SK-N-SH (cell line): ENCODE measurements around the gene TTC7B. TPM values are rescaled to one million over a fixed set of nuclear protein-coding genes. Genes with fewer than 3 reads are reported as not detected.

Source experiments
- CTCF ChIA-PET: fragments of 300-600, 350-600 bp; formaldehyde crosslinking; extraction: SDS; loops from one replicate; lab custom pipeline; 2021; lab: Yijun Ruan, JAX
- POLR2A ChIA-PET: fragments of 350-600 bp; sonication (Branson Sonifier 250); formaldehyde crosslinking; extraction: SDS; loops from one replicate; lab custom pipeline; 2020; ENCODE audit warnings: antibody characterized with exemption, inconsistent platforms; lab: Yijun Ruan, JAX
- DNase-seq: peaks from one replicate; pipeline ENCODE4 v3.0.0; 2012
- H2AFZ ChIP-seq: fragments of 200-600 bp; sonication (generic); 2 replicates; pipeline ENCODE4 v1.8.1; 2016; ENCODE audit warnings: antibody characterized with exemption, mild to moderate bottlenecking, low read depth
- H3F3A ChIP-seq: fragments of 200-600 bp; sonication (generic); replicated peaks from 2 replicates; pipeline ENCODE3; 2016; ENCODE audit warnings: antibody characterized with exemption, mild to moderate bottlenecking; ENCODE audit not compliant: insufficient read depth
- H3K27ac ChIP-seq, 2 experiments: fragments of 200-500 bp in 1 of 2; fragments of 200-600 bp in 1 of 2; sonication (Bioruptor generic) in 1 of 2; sonication (generic), shearing (Covaris generic) in 1 of 2; 2 replicates each; pipeline versions ENCODE4 v1.5.1 to v1.6.1; 2014 to 2016; ENCODE audit warnings: low read depth in 2 of 2, inconsistent platforms in 1 of 2, low read length in 1 of 2, mild to moderate bottlenecking in 1 of 2, mixed read lengths in 1 of 2
- H3K27me3 ChIP-seq: fragments of 200-600 bp; sonication (generic), shearing (Covaris generic); 2 replicates; pipeline ENCODE4 v1.6.1; 2016; ENCODE audit warnings: mixed run types; ENCODE audit not compliant: insufficient read depth
- H3K36me3 ChIP-seq, 2 experiments: fragments of 200-500 bp in 1 of 2; fragments of 200-600 bp in 1 of 2; sonication (Bioruptor generic) in 1 of 2; sonication (generic) in 1 of 2; replicated peaks in 1 of 2; 2 replicates each; pipeline versions ENCODE3 to v1.5.1; 2014 to 2016; ENCODE audit warnings: low read length in 1 of 2, mild to moderate bottlenecking in 1 of 2; ENCODE audit not compliant: insufficient read depth in 2 of 2, control insufficient read depth in 1 of 2
- H3K4me1 ChIP-seq, 2 experiments: fragments of 200-500 bp in 1 of 2; fragments of 200-600 bp in 1 of 2; sonication (Bioruptor generic) in 1 of 2; sonication (generic), shearing (Covaris generic) in 1 of 2; 2 replicates each; pipeline versions ENCODE4 v1.5.1 to v1.6.1; 2014 to 2016; ENCODE audit warnings: low read depth in 1 of 2, low read length in 1 of 2, mixed run types in 1 of 2; ENCODE audit not compliant: insufficient read depth in 2 of 2, control insufficient read depth in 1 of 2
- H3K4me2 ChIP-seq: fragments of 200-600 bp; sonication (generic), shearing (Covaris generic); 2 replicates; pipeline ENCODE4 v1.6.1; 2017; ENCODE audit warnings: mixed run types
- H3K4me3 ChIP-seq, 2 experiments: fragments of 200-500 bp in 1 of 2; fragments of 200-600 bp in 1 of 2; sonication (Bioruptor generic) in 1 of 2; sonication (generic), shearing (Covaris generic) in 1 of 2; 2 replicates each; pipeline versions ENCODE4 v1.5.1 to v1.8.1; 2014 to 2016; ENCODE audit warnings: low read depth in 2 of 2, inconsistent platforms in 1 of 2, low read length in 1 of 2, mild to moderate bottlenecking in 1 of 2, mixed read lengths in 1 of 2, moderate library complexity in 1 of 2
- H3K79me2 ChIP-seq: fragments of 200-600 bp; sonication (generic); 2 replicates; pipeline ENCODE4 v1.8.1; 2017; ENCODE audit warnings: mild to moderate bottlenecking; ENCODE audit not compliant: insufficient read depth
- H3K9ac ChIP-seq: fragments of 200-600 bp; sonication (generic); 2 replicates; pipeline ENCODE4 v1.6.1; 2017; ENCODE audit warnings: mixed run types
- H3K9me2 ChIP-seq: fragments of 200-600 bp; sonication (generic); 2 replicates; pipeline ENCODE4 v1.6.1; 2017; ENCODE audit warnings: mixed run types
- H3K9me3 ChIP-seq: fragments of 200-600 bp; sonication (generic); 2 replicates; pipeline ENCODE4 v1.6.1; 2017; ENCODE audit warnings: mixed run types, mild to moderate bottlenecking, moderate library complexity
- H4K20me1 ChIP-seq: fragments of 200-600 bp; sonication (generic); 2 replicates; pipeline ENCODE4 v1.6.1; 2017; ENCODE audit warnings: mild to moderate bottlenecking, mixed run types; ENCODE audit not compliant: insufficient read depth
- CTCF ChIP-seq: fragments of 200-600 bp; sonication (generic); IDR thresholded peaks from 2 replicates; pipeline ENCODE4 v1.6.1; 2017; ENCODE audit warnings: antibody characterized with exemption, mild to moderate bottlenecking, moderate library complexity
- EP300 ChIP-seq, 2 experiments: IDR thresholded peaks; 2 replicates each; pipeline versions ENCODE4 v1.4.0 to v1.6.1; 2012; ENCODE audit warnings: borderline replicate concordance in 1 of 2, low read depth in 1 of 2, low read length in 1 of 2
- JUND ChIP-seq: IDR thresholded peaks from 2 replicates; pipeline ENCODE4 v1.4.0; 2012
- MEF2A ChIP-seq: IDR thresholded peaks from 2 replicates; pipeline ENCODE4 v1.4.0; 2012; ENCODE audit warnings: low read depth, borderline replicate concordance
- MXI1 ChIP-seq: IDR thresholded peaks from 2 replicates; pipeline ENCODE4 v1.6.1; 2012; ENCODE audit warnings: mild to moderate bottlenecking, low read depth, low read length, improper control_type of control experiment
- PBX3 ChIP-seq: IDR thresholded peaks from 2 replicates; pipeline ENCODE4; 2012
- RAD21 ChIP-seq: IDR thresholded peaks from 2 replicates; pipeline ENCODE4 v1.6.1; 2012; ENCODE audit warnings: mild to moderate bottlenecking, low read length
- RFX5 ChIP-seq: IDR thresholded peaks from 2 replicates; pipeline ENCODE4 v1.6.1; 2012; ENCODE audit warnings: mild to moderate bottlenecking, improper control_type of control experiment, low read length
- SMC3 ChIP-seq: IDR thresholded peaks from 2 replicates; pipeline ENCODE4 v1.6.1; 2012; ENCODE audit warnings: low read depth, low read length, improper control_type of control experiment
- USF1 ChIP-seq: IDR thresholded peaks from 2 replicates; pipeline ENCODE4 v1.4.0; 2012; ENCODE audit warnings: low read depth, borderline replicate concordance
- USF2 ChIP-seq: fragments of 150-350 bp; IDR thresholded peaks from 2 replicates; pipeline ENCODE4 v1.6.1; 2017; ENCODE audit warnings: antibody characterized with exemption, low read length, low read depth, borderline replicate concordance
- YY1 ChIP-seq: IDR thresholded peaks from 2 replicates; pipeline ENCODE4 v1.4.0; 2012; ENCODE audit warnings: low read depth, mild to moderate bottlenecking
- ZBTB33 ChIP-seq: IDR thresholded peaks from 2 replicates; pipeline ENCODE4 v1.4.0; 2012; ENCODE audit warnings: low read depth, borderline replicate concordance
- WGBS: methylation state at CpG from one replicate; pipeline ENCODE4 v1.1.6; 2017; ENCODE audit warnings: low lambda C conversion rate; 5-methylcytosine and 5-hydroxymethylcytosine counted together
- polyA plus RNA-seq, 3 experiments: library from polyadenylated mRNA; depleted of rRNA; stranded (reverse); fragments of >200 nt; gene quantifications; 2 replicates each; pipeline ENCODE4 v1.2.3, GENCODE V29; 2012

The TTC7B gene
- polyA plus RNA-seq, 1 of the 3 experiments (the other 2 are of a cell fraction) = 43.1 TPM

- Histone ChIP-seq H3K9me3 (no peaks in the 10 kb centered on the region), H3K4me1 (peaks cover 0 to 19% of the 10 kb centered on the region in 2 experiments; a peak in 1 of 4 replicates), H3F3A (no peaks in the 10 kb centered on the region), H3K79me2 (no peaks in the 10 kb centered on the region), H3K36me3 (no peaks in the 10 kb centered on the region), H3K4me2 (no peak overlapping the region), H3K27me3 (no peaks in the 10 kb centered on the region), H4K20me1 (no peaks in the 10 kb centered on the region)
- CTCF ChIA-PET = interaction anchor here (0.6 to 1.5 kb wide), 3 partner anchors 38 to 110 kb away, joined by 3 to 7 read pairs (median 3); no protein-coding TSS in a partner anchor
- TF ChIP-seq CTCF (peak; percentile 26), EP300 (IDR thresholded peaks at IDR 0.05; ENCODE audit: borderline replicate concordance in 1 of 2, low read depth in 1 of 2, low read length in 1 of 2) (no peak)
- TF ChIP-seq, all 33 proteins: peak for 1
- DNase-seq = no peak
- no peak overlapping the region for H3K9ac ChIP-seq
- H3K4me3 ChIP-seq = no peak overlapping the region
- no peak overlapping the region for H2AFZ ChIP-seq
- POLR2A ChIA-PET = no interaction called here
- H3K27ac ChIP-seq = no peak overlapping the region
- WGBS = 82% methylated on average over 5 of the region's 5 CpGs
- H3K9me2 ChIP-seq = no peaks in the 10 kb centered on the region
Measured at GRCh38 chr14:90509403-90509802, 306.8 kb downstream of the TTC7B start.

GRCh38 chr14:90508536-90509254 is 307.5 kb downstream of the TTC7B start:
- ChIA-PET POLR2A (no interaction called here), CTCF (interaction anchor here (0.6 to 0.7 kb wide), 2 partner anchors 12 to 39 kb away, joined by 3 read pairs; no protein-coding TSS in a partner anchor)
- H3K27ac ChIP-seq = no peak overlapping the region
- no peak overlapping the region for H3K9ac ChIP-seq
- no peak overlapping the region for H3K4me2 ChIP-seq
- H3K9me3 ChIP-seq = no peaks in the 10 kb centered on the region
- no peaks in the 10 kb centered on the region for H3F3A ChIP-seq
- WGBS = 81% methylated on average over 20 of the region's 21 CpGs
- TF ChIP-seq YY1 (no peak), JUND (no peak), PBX3 (no peak), USF1 (no peak), USF2 (no peak), RAD21 (no peak), ZBTB33 (no peak), MXI1 (no peak), MEF2A (no peak), RFX5 (no peak), SMC3 (no peak)
- H3K4me1 ChIP-seq = peaks cover 0 to 20% of the 10 kb centered on the region in 2 experiments; a peak in 1 of 4 replicates
- no peaks in the 10 kb centered on the region for H3K27me3 ChIP-seq
- no peak overlapping the region for H2AFZ ChIP-seq
- H3K4me3 ChIP-seq = no peak overlapping the region
- no peaks in the 10 kb centered on the region for H3K9me2 ChIP-seq
- no peaks in the 10 kb centered on the region for H3K79me2 ChIP-seq
- DNase-seq = no peak
- no peaks in the 10 kb centered on the region for H4K20me1 ChIP-seq
- H3K36me3 ChIP-seq = no peaks in the 10 kb centered on the region
